Measurements from ENCODE around the gene CDC25A.

DNA sequence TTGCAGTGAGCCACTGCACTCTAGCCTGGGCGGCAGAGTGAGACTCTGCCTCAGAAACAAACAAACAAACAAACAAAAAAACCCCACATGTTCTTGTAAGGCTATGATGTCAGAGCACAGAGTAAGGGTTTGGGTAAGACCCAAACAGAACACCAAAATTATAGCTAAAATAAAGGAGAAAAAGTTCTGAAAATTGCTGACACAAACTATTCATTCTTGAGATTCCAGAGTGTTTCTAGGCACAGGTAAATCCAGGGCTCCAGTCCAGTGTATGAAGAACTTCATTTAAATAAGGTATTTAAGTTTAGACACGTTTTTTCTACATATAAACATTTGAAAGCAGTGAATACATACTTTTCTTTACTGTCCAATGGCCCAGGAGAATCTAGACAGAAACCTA is 3.9 kb downstream of the CDC25A start:
- TF ChIP-seq CTCF (IDR thresholded peaks at IDR 0.05) (no peak), POLR2A (IDR thresholded peaks at IDR 0.05) (no peak)
